Neuronal stem cell (in vitro differentiated cells): ENCODE measurements around the gene BCAS1.
A peak's percentile ranks its signal among the peaks of the same experiment; 100 is the strongest.

Experiments used
- DNase-seq: peaks from one replicate; pipeline ENCODE4 v3.0.0-alpha.2; 2013; ENCODE audit warnings: low spot score
- H2AFZ ChIP-seq: one replicate; pipeline ENCODE4 v1.6.1; 2013; ENCODE audit warnings: mild to moderate bottlenecking, low read length, inconsistent platforms
- H2AK5ac ChIP-seq: 2 replicates; pipeline ENCODE4 v1.6.1; 2013; ENCODE audit warnings: low read depth, mild to moderate bottlenecking, inconsistent platforms, low read length, moderate library complexity, mixed read lengths
- H2BK120ac ChIP-seq: 2 replicates; pipeline ENCODE4 v1.6.1; 2013; ENCODE audit warnings: low read depth, mild to moderate bottlenecking, inconsistent platforms, low read length, moderate library complexity, mixed read lengths
- H2BK12ac ChIP-seq: one replicate; pipeline ENCODE4 v1.6.1; 2013; ENCODE audit warnings: low read length, inconsistent platforms
- H2BK15ac ChIP-seq: 2 replicates; pipeline ENCODE4 v1.6.1; 2013; ENCODE audit warnings: mild to moderate bottlenecking, low read length, inconsistent platforms, mixed read lengths
- H2BK5ac ChIP-seq: one replicate; pipeline ENCODE4 v1.6.1; 2013; ENCODE audit warnings: inconsistent platforms, mild to moderate bottlenecking, low read length, moderate library complexity
- H3K14ac ChIP-seq: one replicate; pipeline ENCODE4 v1.6.1; 2013; ENCODE audit warnings: low read length, inconsistent platforms
- H3K18ac ChIP-seq: 2 replicates; pipeline ENCODE4 v1.6.1; 2013; ENCODE audit warnings: low read length, inconsistent platforms
- H3K23ac ChIP-seq: 2 replicates; pipeline ENCODE4 v1.6.1; 2013; ENCODE audit warnings: low read depth, mild to moderate bottlenecking, mixed read lengths, low read length, inconsistent platforms; ENCODE audit not compliant: poor library complexity
- H3K27ac ChIP-seq: replicated peaks from 3 replicates; pipeline ENCODE4 v1.5.1; 2013; ENCODE audit warnings: low read length, inconsistent platforms
- H3K27me3 ChIP-seq, 3 experiments: 2 replicates each; pipeline ENCODE4 v1.6.1; 2013; ENCODE audit warnings: low read length in 3 of 3, mild to moderate bottlenecking in 2 of 3, inconsistent platforms in 1 of 3, low read depth in 1 of 3, mixed read lengths in 1 of 3, moderate library complexity in 1 of 3; ENCODE audit not compliant: control insufficient read depth in 3 of 3, insufficient read depth in 3 of 3
- H3K36me3 ChIP-seq, 2 donors: replicated peaks in 1 of 2; 2 replicates each; pipeline ENCODE4 v1.6.1; 2013; ENCODE audit warnings: low read length in 2 of 2; ENCODE audit not compliant: control insufficient read depth in 2 of 2, insufficient read depth in 2 of 2
- H3K4ac ChIP-seq: 2 replicates; pipeline ENCODE4 v1.6.1; 2013; ENCODE audit warnings: inconsistent platforms, mild to moderate bottlenecking, low read length, moderate library complexity
- H3K4me1 ChIP-seq, 2 donors: 1 replicate in 1 of 2; 2 replicates in 1 of 2; pipeline ENCODE4 v1.6.1; 2013; ENCODE audit warnings: low read length in 2 of 2, low read depth in 1 of 2; ENCODE audit not compliant: control insufficient read depth in 2 of 2, insufficient read depth in 1 of 2
- H3K4me2 ChIP-seq: one replicate; pipeline ENCODE4 v1.6.1; 2013; ENCODE audit warnings: mild to moderate bottlenecking, low read length, inconsistent platforms; ENCODE audit not compliant: insufficient read depth, poor library complexity, severe bottlenecking
- H3K4me3 ChIP-seq, 2 donors: 2 replicates each; pipeline ENCODE4 v1.5.1; 2013; ENCODE audit warnings: low read length in 2 of 2, mild to moderate bottlenecking in 2 of 2, inconsistent platforms in 1 of 2, moderate library complexity in 1 of 2
- H3K79me1 ChIP-seq: one replicate; pipeline ENCODE4 v1.6.1; 2013; ENCODE audit warnings: low read depth, mild to moderate bottlenecking, inconsistent platforms, low read length, moderate library complexity
- H3K9ac ChIP-seq: one replicate; pipeline ENCODE4 v1.6.1; 2013; ENCODE audit warnings: mild to moderate bottlenecking, low read depth, low read length, inconsistent platforms; ENCODE audit not compliant: poor library complexity
- H3K9me3 ChIP-seq, 2 donors: replicated peaks in 1 of 2; 2 replicates each; pipeline versions ENCODE3 to v1.6.1; 2013; ENCODE audit warnings: low read length in 2 of 2, mild to moderate bottlenecking in 2 of 2, inconsistent platforms in 1 of 2, low read depth in 1 of 2, mixed read lengths in 1 of 2, moderate library complexity in 1 of 2; ENCODE audit not compliant: control insufficient read depth in 2 of 2, insufficient read depth in 1 of 2
- H4K8ac ChIP-seq: one replicate; pipeline ENCODE4 v1.6.1; 2013; ENCODE audit warnings: low read depth, mild to moderate bottlenecking, inconsistent platforms, low read length, moderate library complexity
- H4K91ac ChIP-seq: one replicate; pipeline ENCODE4 v1.6.1; 2013; ENCODE audit warnings: low read length, low read depth, mild to moderate bottlenecking, inconsistent platforms; ENCODE audit not compliant: poor library complexity
- WGBS, 2 donors: extraction: QIAGEN DNeasy Blood & Tissue Kit; methylation state at CpG; one replicate each; pipeline ENCODE4 v1.1.7; 2013; ENCODE audit warnings: missing lambda C conversion rate in 2 of 2, mixed read lengths in 1 of 2; ENCODE audit not compliant: insufficient read length in 2 of 2, insufficient replicate concordance in 1 of 2; ENCODE audit errors: extremely low coverage in 2 of 2; 5-methylcytosine and 5-hydroxymethylcytosine counted together

The BCAS1 gene

DNA sequence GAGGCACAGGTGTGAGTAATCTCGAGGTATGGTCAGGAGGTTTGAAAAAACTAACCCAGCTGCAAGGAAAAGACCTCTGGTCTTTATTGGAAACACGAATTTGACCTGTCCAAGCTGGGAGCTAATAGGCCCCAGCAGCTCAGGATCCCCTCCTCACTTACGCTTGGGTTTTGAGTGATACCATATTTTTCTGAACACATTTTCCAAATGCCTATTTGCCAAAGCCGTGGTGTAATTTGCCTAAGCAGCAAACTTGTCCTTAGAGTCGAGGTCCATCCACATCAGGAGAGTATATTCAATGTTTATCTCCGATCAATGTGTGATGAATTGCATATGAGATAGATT is 128.0 kb downstream of the BCAS1 start:
- H3K79me1 ChIP-seq: no peaks in the 10 kb centered on the region
- H2BK120ac ChIP-seq: no peak overlapping the region
- no CpG with 5 or more reads among the region's 6 CpGs for WGBS, 2 donors
- H3K27ac ChIP-seq: no peak overlapping the region
- no peak overlapping the region for H3K18ac ChIP-seq
- no peak overlapping the region for H2AK5ac ChIP-seq
- H3K9me3 ChIP-seq: no peaks in the 10 kb centered on the region
- H3K27me3 ChIP-seq: no peaks in the 10 kb centered on the region
- H3K4me3 ChIP-seq: no peak overlapping the region
- H4K91ac ChIP-seq: no peak overlapping the region
- H3K4me1 ChIP-seq: peaks cover 9 to 14% of the 10 kb centered on the region in 2 donors
- no peak overlapping the region for H3K4ac ChIP-seq
- H2BK15ac ChIP-seq: no peak overlapping the region
- H2BK12ac ChIP-seq: no peak overlapping the region
- no peak overlapping the region for H2BK5ac ChIP-seq
- DNase-seq: no peak
- no peak overlapping the region for H3K9ac ChIP-seq
- no peak overlapping the region for H3K4me2 ChIP-seq
- H2AFZ ChIP-seq: peak overlapping the region; percentile 71
- no peak overlapping the region for H3K23ac ChIP-seq
- H4K8ac ChIP-seq: no peak overlapping the region
- no peaks in the 10 kb centered on the region for H3K36me3 ChIP-seq
- no peak overlapping the region for H3K14ac ChIP-seq

- no peak overlapping the region for H3K18ac ChIP-seq
- H4K8ac ChIP-seq: no peak overlapping the region
- H3K4me2 ChIP-seq: no peak overlapping the region
- peak overlapping the region; percentile 71 for H2AFZ ChIP-seq
- no peaks in the 10 kb centered on the region for H3K36me3 ChIP-seq
- WGBS, 2 donors: no CpG with 5 or more reads among the region's 7 CpGs
- H3K9me3 ChIP-seq: no peaks in the 10 kb centered on the region
- H3K4ac ChIP-seq: no peak overlapping the region
- H3K4me1 ChIP-seq: peaks cover 9 to 14% of the 10 kb centered on the region in 2 donors
- H3K23ac ChIP-seq: no peak overlapping the region
- H2BK120ac ChIP-seq: no peak overlapping the region
- no peak overlapping the region for H2AK5ac ChIP-seq
- H2BK12ac ChIP-seq: no peak overlapping the region
- no peaks in the 10 kb centered on the region for H3K27me3 ChIP-seq
- peak overlapping the region in 1 of 2 donors; percentile 21 for H3K4me3 ChIP-seq
- peak overlapping the region; percentile 48 for H3K27ac ChIP-seq
- no peak for DNase-seq
- no peak overlapping the region for H4K91ac ChIP-seq
- no peak overlapping the region for H2BK5ac ChIP-seq
- H3K79me1 ChIP-seq: no peaks in the 10 kb centered on the region
- H3K14ac ChIP-seq: no peak overlapping the region
- H2BK15ac ChIP-seq: no peak overlapping the region
- H3K9ac ChIP-seq: no peak overlapping the region
Measured at GRCh38 chr20:53941680-53942471, 128.5 kb downstream of the BCAS1 start.

DNA sequence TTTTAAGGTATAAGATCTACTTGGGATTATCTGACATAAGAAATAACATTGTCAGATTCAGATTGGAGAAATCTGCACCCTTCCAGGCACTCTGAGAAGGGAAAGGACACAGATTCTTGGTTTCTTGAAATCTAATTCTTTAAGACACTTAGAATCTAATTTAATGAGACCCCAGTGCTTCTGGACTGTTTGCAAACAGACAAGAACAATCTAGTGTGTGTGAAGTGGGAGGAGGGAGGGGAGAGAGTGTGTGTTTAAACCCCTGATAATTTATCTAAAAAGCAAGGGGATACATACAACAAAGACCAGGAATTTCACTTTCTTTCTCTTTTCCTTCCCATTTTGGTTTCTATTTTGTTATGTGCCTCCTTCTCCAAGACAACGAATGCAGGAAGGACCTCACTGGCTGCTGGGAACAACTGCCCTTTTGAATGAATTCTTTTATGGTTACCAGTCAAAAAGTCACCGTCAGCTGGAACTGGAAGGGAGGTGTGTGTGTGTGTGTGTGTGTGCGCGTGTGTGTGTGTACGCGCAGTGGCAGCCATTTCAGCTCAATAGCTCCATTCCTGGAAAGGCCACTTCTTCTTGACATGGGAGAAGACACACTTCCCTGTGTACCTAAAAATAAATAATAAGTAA is 129.4 kb downstream of the BCAS1 start:
- Histone ChIP-seq H3K9me3 (no peaks in the 10 kb centered on the region), H3K14ac (no peak overlapping the region), H3K9ac (no peak overlapping the region), H4K91ac (no peak overlapping the region), H3K4me2 (no peak overlapping the region), H3K23ac (no peak overlapping the region), H2AFZ (peak overlapping the region; percentile 1), H3K18ac (no peak overlapping the region), H4K8ac (no peak overlapping the region), H2BK5ac (no peak overlapping the region), H2BK120ac (no peak overlapping the region), H2BK15ac (no peak overlapping the region), H3K4ac (no peak overlapping the region), H3K79me1 (no peaks in the 10 kb centered on the region), H3K36me3 (no peaks in the 10 kb centered on the region), H3K4me3 (peak overlapping the region in 1 of 2 donors; percentile 56), H2AK5ac (no peak overlapping the region), H3K27me3 (no peaks in the 10 kb centered on the region), H2BK12ac (no peak overlapping the region), H3K27ac (peak overlapping the region; percentile 32), H3K4me1 (peaks cover 9 to 14% of the 10 kb centered on the region in 2 donors)
- no peak for DNase-seq
- WGBS, 2 donors: no CpG with 5 or more reads among the region's 6 CpGs

DNA sequence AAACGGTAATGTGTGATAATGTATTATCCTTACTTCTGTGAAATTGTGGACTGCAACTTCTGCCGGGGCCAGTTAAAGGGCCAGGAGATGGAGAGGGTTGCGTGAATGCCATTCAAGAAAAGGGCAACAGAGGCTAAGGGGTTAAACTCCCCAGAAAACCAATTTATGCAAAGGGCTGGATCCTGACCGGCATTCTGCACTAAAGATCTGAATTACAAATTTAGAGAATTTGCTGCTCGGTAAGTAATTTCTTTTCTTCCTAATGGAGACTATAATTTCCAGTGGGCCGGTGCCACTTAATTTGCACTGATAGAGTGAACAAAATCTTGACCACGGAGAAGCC is 130.1 kb downstream of the BCAS1 start:
- Histone ChIP-seq H4K8ac (no peak overlapping the region), H3K27me3 (no peaks in the 10 kb centered on the region), H3K27ac (no peak overlapping the region), H3K4me3 (peak overlapping the region in 1 of 2 donors; percentile 56), H4K91ac (no peak overlapping the region), H3K23ac (no peak overlapping the region), H3K14ac (no peak overlapping the region), H3K9ac (no peak overlapping the region), H3K4me1 (peaks cover 12 to 15% of the 10 kb centered on the region in 2 donors), H3K4me2 (no peak overlapping the region), H3K9me3 (no peaks in the 10 kb centered on the region), H2AFZ (peak overlapping the region; percentile 65), H2BK15ac (no peak overlapping the region), H2BK5ac (no peak overlapping the region), H2BK12ac (no peak overlapping the region), H2AK5ac (no peak overlapping the region), H3K18ac (no peak overlapping the region), H2BK120ac (no peak overlapping the region), H3K79me1 (no peaks in the 10 kb centered on the region), H3K4ac (no peak overlapping the region), H3K36me3 (no peaks in the 10 kb centered on the region)
- no CpG with 5 or more reads among the region's 7 CpGs for WGBS, 2 donors
- DNase-seq: no peak
